Liver (tissue), 9 donors: ENCODE measurements around the gene IGSF22. TPM values are rescaled to one million over a fixed set of nuclear protein-coding genes. Genes with fewer than 3 reads are reported as not detected.
"Not testable (repeated sequence)": the region's sequence is repeated elsewhere in the genome, so short reads cannot be mapped to it uniquely, and the experiment has no call there.

Experiments
- DNase-seq: peaks from one replicate; pipeline ENCODE4 v3.0.0-alpha.2; 2017; ENCODE audit warnings: low spot score
- H3K27ac ChIP-seq, 2 donors: one replicate each; pipeline ENCODE4 v1.7.0; 2013; ENCODE audit warnings: inconsistent platforms in 2 of 2, low read length in 2 of 2, control low read depth in 1 of 2, low read depth in 1 of 2, mild to moderate bottlenecking in 1 of 2
- H3K27me3 ChIP-seq, 4 donors: one replicate each; pipeline versions ENCODE4 v1.6.1 to v1.7.0; 2013; ENCODE audit warnings: low read length in 3 of 4, inconsistent platforms in 1 of 4, mild to moderate bottlenecking in 1 of 4, moderate library complexity in 1 of 4; ENCODE audit not compliant: control insufficient read depth in 4 of 4, insufficient read depth in 4 of 4
- H3K36me3 ChIP-seq, 4 donors: one replicate each; pipeline versions ENCODE4 v1.6.1 to v1.7.0; 2013; ENCODE audit warnings: low read length in 3 of 4, mild to moderate bottlenecking in 3 of 4, low read depth in 1 of 4, moderate library complexity in 1 of 4; ENCODE audit not compliant: control insufficient read depth in 4 of 4, insufficient read depth in 3 of 4
- H3K4me1 ChIP-seq, 4 donors: one replicate each; pipeline versions ENCODE4 v1.6.1 to v1.7.0; 2013; ENCODE audit warnings: low read length in 3 of 4, mild to moderate bottlenecking in 3 of 4, moderate library complexity in 1 of 4; ENCODE audit not compliant: control insufficient read depth in 4 of 4, insufficient read depth in 4 of 4
- H3K4me3 ChIP-seq, 3 donors: one replicate each; pipeline versions ENCODE4 v1.6.1 to v1.7.0; 2013; ENCODE audit warnings: low read length in 3 of 3, control low read depth in 1 of 3, low read depth in 1 of 3, mild to moderate bottlenecking in 1 of 3
- H3K9ac ChIP-seq, 2 donors: one replicate each; pipeline ENCODE4 v1.7.0; 2013; ENCODE audit warnings: low read length in 2 of 2, mild to moderate bottlenecking in 2 of 2, moderate library complexity in 2 of 2, control low read depth in 1 of 2, low read depth in 1 of 2
- H3K9me3 ChIP-seq, 4 donors: one replicate each; pipeline versions ENCODE4 v1.6.1 to v1.7.0; 2013; ENCODE audit warnings: low read length in 3 of 4; ENCODE audit not compliant: control insufficient read depth in 4 of 4
- FOXA1 ChIP-seq: IDR thresholded peaks from 2 replicates; pipeline ENCODE4 v1.6.1; 2016; ENCODE audit warnings: antibody characterized with exemption
- GABPA ChIP-seq, 2 donors: IDR thresholded peaks in 1 of 2; conservative IDR thresholded peaks in 1 of 2; 2 replicates each; pipeline ENCODE4 v1.6.1; 2016; ENCODE audit warnings: antibody characterized with exemption in 2 of 2, mild to moderate bottlenecking in 1 of 2, moderate library complexity in 1 of 2
- HNF4A ChIP-seq, 2 donors: conservative IDR thresholded peaks; 2 replicates each; pipeline ENCODE4 v1.6.1; 2016; ENCODE audit warnings: antibody characterized with exemption in 2 of 2, mild to moderate bottlenecking in 2 of 2
- HNF4G ChIP-seq: IDR thresholded peaks from 2 replicates; pipeline ENCODE4 v1.6.1; 2016; ENCODE audit warnings: antibody characterized with exemption
- JUND ChIP-seq, 2 donors: IDR thresholded peaks; 2 replicates each; pipeline ENCODE4 v1.6.1; 2016; ENCODE audit warnings: antibody characterized with exemption in 2 of 2
- NR2F2 ChIP-seq: IDR thresholded peaks from 2 replicates; pipeline ENCODE4 v1.6.1; 2016; ENCODE audit warnings: antibody characterized with exemption
- RAD21 ChIP-seq, 2 donors: IDR thresholded peaks; 2 replicates each; pipeline ENCODE4 v1.6.1; 2016; ENCODE audit warnings: antibody characterized with exemption in 2 of 2, mild to moderate bottlenecking in 2 of 2
- RXRA ChIP-seq, 2 donors: IDR thresholded peaks; 2 replicates each; pipeline ENCODE4 v1.6.1; 2017 to 2018; ENCODE audit warnings: antibody characterized with exemption in 2 of 2, mild to moderate bottlenecking in 1 of 2
- SP1 ChIP-seq: IDR thresholded peaks from 2 replicates; pipeline ENCODE4 v1.6.1; 2018; ENCODE audit warnings: antibody characterized with exemption, mild to moderate bottlenecking
- YY1 ChIP-seq: IDR thresholded peaks from 2 replicates; pipeline ENCODE4 v1.6.1; 2016; ENCODE audit warnings: antibody characterized with exemption, mild to moderate bottlenecking
- WGBS: extraction: QIAGEN DNeasy Blood & Tissue Kit; methylation state at CpG from one replicate; pipeline ENCODE4 v1.1.7; 2013; 5-methylcytosine and 5-hydroxymethylcytosine counted together
- polyA plus RNA-seq, 2 donors: library from polyadenylated mRNA; stranded (reverse) in 1 of 2; unstranded in 1 of 2; fragments of 200-250 nt in 1 of 2; fragments of >200 nt in 1 of 2; fragmentation: Nextera tagmentation in 1 of 2; extraction: Ambion mirVana in 1 of 2; gene quantifications; one replicate each; pipeline versions ENCODE4 v1.2.1 to v1.2.3, GENCODE V29; 2013 to 2015
- total RNA-seq, 2 donors: library from RNA; depleted of rRNA; stranded (reverse); fragments of >200 nt; gene quantifications; one replicate each; pipeline ENCODE4 v1.2.3, GENCODE V29; 2014
- TF ChIP-seq, protein P1 (sequence below): IDR thresholded peaks from 2 replicates; pipeline ENCODE4 v1.6.1; 2016; ENCODE audit warnings: antibody characterized with exemption, mild to moderate bottlenecking
- TF ChIP-seq, protein P2 (sequence below): IDR thresholded peaks from 2 replicates; pipeline ENCODE4 v1.6.1; 2016; ENCODE audit warnings: antibody characterized with exemption
- TF ChIP-seq, protein P3 (sequence below): IDR thresholded peaks from 2 replicates; pipeline ENCODE4 v1.6.1; 2016; ENCODE audit warnings: antibody characterized with exemption
- TF ChIP-seq, protein P4 (sequence below): fragments of 150-350 bp; IDR thresholded peaks from 2 replicates; pipeline ENCODE4 v1.5.1; 2017; ENCODE audit warnings: improper control_type of control experiment, low read depth, low read length; ENCODE audit not compliant: missing input control
- donor health status: healthy.
- donor health status: healthy.
- donor health status: healthy.
- donor health status: healthy.
- donor health status: healthy.

Gene IGSF22
- total and polyA plus RNA-seq, 4 donors: 0.12 to 0.26 TPM; not detected in 2

DNA sequence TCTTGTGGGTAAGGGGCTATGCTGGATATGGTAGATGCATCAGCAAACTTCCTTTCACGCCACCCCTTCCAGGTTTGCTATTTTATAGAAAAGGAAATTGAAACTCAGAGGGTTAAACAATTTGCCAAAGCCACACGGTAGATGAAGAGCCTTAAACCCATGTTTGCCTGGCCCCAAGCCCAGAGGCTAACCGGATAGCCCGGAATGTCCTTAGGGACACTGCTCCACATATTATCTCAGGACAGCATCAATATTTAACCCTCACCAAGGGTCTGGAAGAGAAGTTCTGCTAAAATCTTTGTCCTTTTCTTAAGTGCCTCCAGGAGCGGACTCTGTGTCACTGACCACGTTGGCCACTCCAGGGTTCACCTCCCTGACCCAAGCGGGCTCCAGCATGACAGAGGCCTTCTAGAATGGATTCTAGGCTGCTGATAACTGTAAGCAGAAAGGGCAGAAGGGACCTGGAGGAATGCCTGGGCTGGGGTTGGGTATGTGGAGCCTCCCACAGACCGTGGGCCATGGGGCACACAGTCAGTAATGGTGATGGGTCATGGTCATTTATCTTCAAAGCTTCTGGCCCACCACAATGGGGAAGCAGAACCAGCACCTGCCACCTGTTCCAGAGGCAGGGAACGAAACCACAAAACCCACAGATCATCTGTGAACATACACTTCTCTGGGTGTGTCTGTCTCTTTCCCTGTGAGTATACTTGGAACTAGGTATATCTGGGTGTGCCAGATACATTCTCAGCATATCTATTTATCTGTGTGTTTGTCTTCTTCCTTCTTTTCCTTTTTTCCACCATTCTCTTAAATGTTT, 32.8 kb downstream of the IGSF22 start (continued):
- TF ChIP-seq, protein P1, sequence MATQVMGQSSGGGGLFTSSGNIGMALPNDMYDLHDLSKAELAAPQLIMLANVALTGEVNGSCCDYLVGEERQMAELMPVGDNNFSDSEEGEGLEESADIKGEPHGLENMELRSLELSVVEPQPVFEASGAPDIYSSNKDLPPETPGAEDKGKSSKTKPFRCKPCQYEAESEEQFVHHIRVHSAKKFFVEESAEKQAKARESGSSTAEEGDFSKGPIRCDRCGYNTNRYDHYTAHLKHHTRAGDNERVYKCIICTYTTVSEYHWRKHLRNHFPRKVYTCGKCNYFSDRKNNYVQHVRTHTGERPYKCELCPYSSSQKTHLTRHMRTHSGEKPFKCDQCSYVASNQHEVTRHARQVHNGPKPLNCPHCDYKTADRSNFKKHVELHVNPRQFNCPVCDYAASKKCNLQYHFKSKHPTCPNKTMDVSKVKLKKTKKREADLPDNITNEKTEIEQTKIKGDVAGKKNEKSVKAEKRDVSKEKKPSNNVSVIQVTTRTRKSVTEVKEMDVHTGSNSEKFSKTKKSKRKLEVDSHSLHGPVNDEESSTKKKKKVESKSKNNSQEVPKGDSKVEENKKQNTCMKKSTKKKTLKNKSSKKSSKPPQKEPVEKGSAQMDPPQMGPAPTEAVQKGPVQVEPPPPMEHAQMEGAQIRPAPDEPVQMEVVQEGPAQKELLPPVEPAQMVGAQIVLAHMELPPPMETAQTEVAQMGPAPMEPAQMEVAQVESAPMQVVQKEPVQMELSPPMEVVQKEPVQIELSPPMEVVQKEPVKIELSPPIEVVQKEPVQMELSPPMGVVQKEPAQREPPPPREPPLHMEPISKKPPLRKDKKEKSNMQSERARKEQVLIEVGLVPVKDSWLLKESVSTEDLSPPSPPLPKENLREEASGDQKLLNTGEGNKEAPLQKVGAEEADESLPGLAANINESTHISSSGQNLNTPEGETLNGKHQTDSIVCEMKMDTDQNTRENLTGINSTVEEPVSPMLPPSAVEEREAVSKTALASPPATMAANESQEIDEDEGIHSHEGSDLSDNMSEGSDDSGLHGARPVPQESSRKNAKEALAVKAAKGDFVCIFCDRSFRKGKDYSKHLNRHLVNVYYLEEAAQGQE: no peak
- TF ChIP-seq, protein P2, sequence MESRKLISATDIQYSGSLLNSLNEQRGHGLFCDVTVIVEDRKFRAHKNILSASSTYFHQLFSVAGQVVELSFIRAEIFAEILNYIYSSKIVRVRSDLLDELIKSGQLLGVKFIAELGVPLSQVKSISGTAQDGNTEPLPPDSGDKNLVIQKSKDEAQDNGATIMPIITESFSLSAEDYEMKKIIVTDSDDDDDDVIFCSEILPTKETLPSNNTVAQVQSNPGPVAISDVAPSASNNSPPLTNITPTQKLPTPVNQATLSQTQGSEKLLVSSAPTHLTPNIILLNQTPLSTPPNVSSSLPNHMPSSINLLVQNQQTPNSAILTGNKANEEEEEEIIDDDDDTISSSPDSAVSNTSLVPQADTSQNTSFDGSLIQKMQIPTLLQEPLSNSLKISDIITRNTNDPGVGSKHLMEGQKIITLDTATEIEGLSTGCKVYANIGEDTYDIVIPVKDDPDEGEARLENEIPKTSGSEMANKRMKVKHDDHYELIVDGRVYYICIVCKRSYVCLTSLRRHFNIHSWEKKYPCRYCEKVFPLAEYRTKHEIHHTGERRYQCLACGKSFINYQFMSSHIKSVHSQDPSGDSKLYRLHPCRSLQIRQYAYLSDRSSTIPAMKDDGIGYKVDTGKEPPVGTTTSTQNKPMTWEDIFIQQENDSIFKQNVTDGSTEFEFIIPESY: no peak
- TF ChIP-seq HNF4A (conservative IDR thresholded peaks at IDR 0.05) (peak in 1 of 2 donors; percentile 6), FOXA1 (no peak), RXRA (IDR thresholded peaks at IDR 0.05) (peak in 1 of 2 donors; percentile 63)

DNA sequence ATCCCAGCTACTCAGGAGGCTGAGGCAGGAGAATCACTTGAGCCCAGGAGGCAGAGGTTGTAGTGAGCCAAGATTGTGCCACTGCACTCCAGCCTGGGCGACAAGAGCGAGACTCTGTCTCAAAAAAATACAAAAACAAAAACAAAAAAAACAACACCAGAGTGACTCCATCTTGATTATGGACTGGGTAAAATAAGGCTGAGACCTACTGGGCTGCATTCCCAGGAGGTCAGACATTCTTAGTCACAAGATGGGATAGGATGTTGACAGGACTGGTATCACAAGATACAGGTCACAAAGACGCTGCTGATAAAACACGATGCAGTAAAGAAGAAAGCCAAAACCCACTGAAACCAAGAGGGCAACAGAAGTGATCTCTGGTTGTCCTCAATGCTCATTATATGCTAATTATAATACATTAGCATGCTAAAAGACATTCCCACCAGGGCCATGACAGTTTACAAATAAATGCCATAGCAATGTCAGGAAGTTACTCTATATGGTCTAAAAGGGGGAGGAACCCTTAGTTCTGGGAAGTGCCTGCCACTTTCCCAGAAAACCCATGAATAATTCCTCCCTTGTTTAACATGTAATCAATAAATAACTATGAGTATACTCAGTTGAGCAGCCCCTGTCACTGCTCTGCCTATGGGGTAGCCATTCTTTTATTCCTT, 34.4 kb downstream of the IGSF22 start:
- DNase-seq, H3K27me3 ChIP-seq: not testable (repeated sequence)

DNA sequence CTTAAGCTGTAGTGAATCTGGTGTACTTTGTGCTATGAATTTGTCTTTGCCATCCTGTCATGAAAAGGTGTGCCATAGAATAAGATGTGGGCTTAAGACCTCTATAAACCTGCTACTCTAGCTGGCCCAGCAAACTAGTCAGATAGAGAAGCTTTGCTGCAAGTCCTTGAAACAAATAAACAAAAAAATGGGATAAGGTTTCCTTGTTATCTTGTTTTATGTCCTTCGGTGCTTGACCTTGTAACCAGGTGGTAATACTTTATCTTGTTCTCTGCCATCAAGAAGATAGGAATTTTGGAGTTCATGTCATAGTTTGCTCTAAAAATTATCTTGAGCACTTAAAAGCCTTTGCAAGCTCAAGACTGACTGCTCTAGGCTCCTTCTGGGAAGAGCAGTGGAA, 41.7 kb downstream of the IGSF22 start:
- H3K27me3 ChIP-seq: no peaks in the 10 kb centered on the region
- no peak overlapping the region for H3K4me3 ChIP-seq
- H3K9ac ChIP-seq: no peak overlapping the region
- H3K36me3 ChIP-seq: no peaks in the 10 kb centered on the region
- 46% methylated on average over 1 of the region's 1 CpG for WGBS
- H3K9me3 ChIP-seq: no peaks in the 10 kb centered on the region
- H3K27ac ChIP-seq: no peak overlapping the region
- H3K4me1 ChIP-seq: no peaks in the 10 kb centered on the region
- DNase-seq: no peak
- TF ChIP-seq, protein P3, sequence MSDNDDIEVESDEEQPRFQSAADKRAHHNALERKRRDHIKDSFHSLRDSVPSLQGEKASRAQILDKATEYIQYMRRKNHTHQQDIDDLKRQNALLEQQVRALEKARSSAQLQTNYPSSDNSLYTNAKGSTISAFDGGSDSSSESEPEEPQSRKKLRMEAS: no peak
- TF ChIP-seq HNF4G (no peak), NR2F2 (no peak), JUND (IDR thresholded peaks at IDR 0.05) (no peak), HNF4A (conservative IDR thresholded peaks at IDR 0.05) (no peak), SP1 (no peak), RXRA (IDR thresholded peaks at IDR 0.05) (no peak), GABPA (IDR thresholded peaks at IDR 0.05 in 1 of 2, conservative IDR thresholded peaks at IDR 0.05 in 1 of 2) (no peak), RAD21 (IDR thresholded peaks at IDR 0.05) (no peak), YY1 (no peak)
- TF ChIP-seq, protein P1: no peak
- TF ChIP-seq, protein P4, sequence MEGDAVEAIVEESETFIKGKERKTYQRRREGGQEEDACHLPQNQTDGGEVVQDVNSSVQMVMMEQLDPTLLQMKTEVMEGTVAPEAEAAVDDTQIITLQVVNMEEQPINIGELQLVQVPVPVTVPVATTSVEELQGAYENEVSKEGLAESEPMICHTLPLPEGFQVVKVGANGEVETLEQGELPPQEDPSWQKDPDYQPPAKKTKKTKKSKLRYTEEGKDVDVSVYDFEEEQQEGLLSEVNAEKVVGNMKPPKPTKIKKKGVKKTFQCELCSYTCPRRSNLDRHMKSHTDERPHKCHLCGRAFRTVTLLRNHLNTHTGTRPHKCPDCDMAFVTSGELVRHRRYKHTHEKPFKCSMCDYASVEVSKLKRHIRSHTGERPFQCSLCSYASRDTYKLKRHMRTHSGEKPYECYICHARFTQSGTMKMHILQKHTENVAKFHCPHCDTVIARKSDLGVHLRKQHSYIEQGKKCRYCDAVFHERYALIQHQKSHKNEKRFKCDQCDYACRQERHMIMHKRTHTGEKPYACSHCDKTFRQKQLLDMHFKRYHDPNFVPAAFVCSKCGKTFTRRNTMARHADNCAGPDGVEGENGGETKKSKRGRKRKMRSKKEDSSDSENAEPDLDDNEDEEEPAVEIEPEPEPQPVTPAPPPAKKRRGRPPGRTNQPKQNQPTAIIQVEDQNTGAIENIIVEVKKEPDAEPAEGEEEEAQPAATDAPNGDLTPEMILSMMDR: no peak
- TF ChIP-seq, protein P2: no peak

More for the DNA sequence above, 34.4 kb downstream of the IGSF22 start:
- H3K27ac ChIP-seq, H3K9ac ChIP-seq, H3K9me3 ChIP-seq, H3K36me3 ChIP-seq, H3K4me3 ChIP-seq, H3K4me1 ChIP-seq: not testable (repeated sequence)
- WGBS: 77% methylated on average over 4 of the region's 4 CpGs
